ENCODE data around the gene C6orf47. TPM values are rescaled to one million over a fixed set of nuclear protein-coding genes. Genes with fewer than 3 reads are reported as not detected.

The C6orf47 gene
- total and polyA plus RNA-seq, 2 of the 13 experiments (the other 11 are each of a cell fraction or from before 2014, with no cell fraction given), result 1.7 to 18.1 TPM

DNA sequence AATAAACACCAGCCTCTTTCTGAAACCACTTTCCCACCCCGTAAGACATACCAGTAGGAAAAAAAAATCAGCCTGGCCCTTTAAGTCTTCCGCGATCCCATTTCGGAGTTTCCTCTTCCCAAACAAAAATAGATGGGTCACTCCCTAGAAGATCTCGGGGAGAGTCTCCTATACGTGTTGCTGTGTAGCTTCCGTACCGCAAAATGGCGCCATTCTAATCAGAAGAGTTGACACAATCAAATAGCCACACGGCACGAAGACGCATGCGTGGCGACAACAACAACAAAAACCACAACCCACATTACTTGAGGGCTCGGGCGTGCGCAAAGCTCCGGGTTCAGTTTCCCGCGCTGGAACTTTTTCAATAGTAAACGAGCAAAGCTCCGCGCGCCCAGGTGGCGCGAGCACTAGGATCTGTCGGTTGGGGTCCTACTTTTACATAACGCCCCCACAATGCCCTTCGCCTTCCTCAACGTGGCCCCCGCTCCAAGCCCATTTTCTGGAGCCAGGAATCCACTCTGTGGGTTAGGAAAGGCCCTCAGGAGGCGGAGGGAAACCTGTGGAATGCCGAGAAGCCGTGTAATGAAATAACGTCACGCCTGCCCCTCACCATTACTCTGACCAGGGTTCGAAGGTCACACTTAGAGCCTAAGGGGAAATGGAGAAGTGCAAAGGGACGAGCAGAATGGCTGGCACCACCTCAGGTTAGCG is 4.4 kb upstream of the C6orf47 start, which contains the start of gene GPANK1 (continued):
- TF ChIP-seq, protein P1, sequence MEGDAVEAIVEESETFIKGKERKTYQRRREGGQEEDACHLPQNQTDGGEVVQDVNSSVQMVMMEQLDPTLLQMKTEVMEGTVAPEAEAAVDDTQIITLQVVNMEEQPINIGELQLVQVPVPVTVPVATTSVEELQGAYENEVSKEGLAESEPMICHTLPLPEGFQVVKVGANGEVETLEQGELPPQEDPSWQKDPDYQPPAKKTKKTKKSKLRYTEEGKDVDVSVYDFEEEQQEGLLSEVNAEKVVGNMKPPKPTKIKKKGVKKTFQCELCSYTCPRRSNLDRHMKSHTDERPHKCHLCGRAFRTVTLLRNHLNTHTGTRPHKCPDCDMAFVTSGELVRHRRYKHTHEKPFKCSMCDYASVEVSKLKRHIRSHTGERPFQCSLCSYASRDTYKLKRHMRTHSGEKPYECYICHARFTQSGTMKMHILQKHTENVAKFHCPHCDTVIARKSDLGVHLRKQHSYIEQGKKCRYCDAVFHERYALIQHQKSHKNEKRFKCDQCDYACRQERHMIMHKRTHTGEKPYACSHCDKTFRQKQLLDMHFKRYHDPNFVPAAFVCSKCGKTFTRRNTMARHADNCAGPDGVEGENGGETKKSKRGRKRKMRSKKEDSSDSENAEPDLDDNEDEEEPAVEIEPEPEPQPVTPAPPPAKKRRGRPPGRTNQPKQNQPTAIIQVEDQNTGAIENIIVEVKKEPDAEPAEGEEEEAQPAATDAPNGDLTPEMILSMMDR (CRISPR knock-in tag; IDR thresholded peaks at IDR 0.05), result no peak; the same call in 1 of the 2 replicates
- TF ChIP-seq ZFP36L1 (CRISPR knock-in tag; IDR thresholded peaks at IDR 0.05) (peak; percentile 4), GTF2F1 (IDR thresholded peaks at IDR 0.05; ENCODE audit: low read length) (no peak; the same call in 1 of the 2 replicates), PBX2 (CRISPR knock-in tag; IDR thresholded peaks at IDR 0.05) (no peak), PCBP2 (optimal IDR thresholded peaks at IDR 0.05; ENCODE audit: low read depth, low read length, poor library complexity, severe bottlenecking) (no peak), ZNF281 (CRISPR knock-in tag; IDR thresholded peaks at IDR 0.05; ENCODE audit: borderline replicate concordance) (peak; percentile 33; the same call in 1 of the 2 replicates), KMT2A (CRISPR knock-in tag; IDR thresholded peaks at IDR 0.05) (no peak), ELF3 (CRISPR knock-in tag; IDR thresholded peaks at IDR 0.05) (0 out of 2 replicates have a peak, but pooled peaks have one; percentile 39), GMEB1 (CRISPR knock-in tag; IDR thresholded peaks at IDR 0.05; ENCODE audit: borderline replicate concordance) (0 out of 2 replicates have a peak, but pooled peaks have one; percentile 36), ZSCAN20 (CRISPR knock-in tag; IDR thresholded peaks at IDR 0.05; ENCODE audit: borderline replicate concordance) (0 out of 2 replicates have a peak, but pooled peaks have one; percentile 21), ZNF180 (CRISPR knock-in tag; IDR thresholded peaks at IDR 0.05; ENCODE audit: borderline replicate concordance, low read depth) (no peak), ZNF124 (CRISPR knock-in tag; IDR thresholded peaks at IDR 0.05) (no peak; the same call in 1 of the 2 replicates), ZNF605 (CRISPR knock-in tag; IDR thresholded peaks at IDR 0.05) (peak; percentile 85), GPBP1L1 (CRISPR knock-in tag; IDR thresholded peaks at IDR 0.05) (no peak)
- TF ChIP-seq, protein P2, sequence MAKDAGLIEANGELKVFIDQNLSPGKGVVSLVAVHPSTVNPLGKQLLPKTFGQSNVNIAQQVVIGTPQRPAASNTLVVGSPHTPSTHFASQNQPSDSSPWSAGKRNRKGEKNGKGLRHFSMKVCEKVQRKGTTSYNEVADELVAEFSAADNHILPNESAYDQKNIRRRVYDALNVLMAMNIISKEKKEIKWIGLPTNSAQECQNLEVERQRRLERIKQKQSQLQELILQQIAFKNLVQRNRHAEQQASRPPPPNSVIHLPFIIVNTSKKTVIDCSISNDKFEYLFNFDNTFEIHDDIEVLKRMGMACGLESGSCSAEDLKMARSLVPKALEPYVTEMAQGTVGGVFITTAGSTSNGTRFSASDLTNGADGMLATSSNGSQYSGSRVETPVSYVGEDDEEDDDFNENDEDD (CRISPR knock-in tag; IDR thresholded peaks at IDR 0.05; ENCODE audit: borderline replicate concordance), result peak; percentile 96
- TF ChIP-seq, protein P3, sequence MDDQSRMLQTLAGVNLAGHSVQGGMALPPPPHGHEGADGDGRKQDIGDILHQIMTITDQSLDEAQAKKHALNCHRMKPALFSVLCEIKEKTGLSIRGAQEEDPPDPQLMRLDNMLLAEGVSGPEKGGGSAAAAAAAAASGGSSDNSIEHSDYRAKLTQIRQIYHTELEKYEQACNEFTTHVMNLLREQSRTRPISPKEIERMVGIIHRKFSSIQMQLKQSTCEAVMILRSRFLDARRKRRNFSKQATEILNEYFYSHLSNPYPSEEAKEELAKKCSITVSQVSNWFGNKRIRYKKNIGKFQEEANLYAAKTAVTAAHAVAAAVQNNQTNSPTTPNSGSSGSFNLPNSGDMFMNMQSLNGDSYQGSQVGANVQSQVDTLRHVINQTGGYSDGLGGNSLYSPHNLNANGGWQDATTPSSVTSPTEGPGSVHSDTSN (CRISPR knock-in tag; IDR thresholded peaks at IDR 0.05; ENCODE audit: borderline replicate concordance), result no peak

Data from HepG2 (cell line).